Muscle of leg (tissue), 11 donors: ENCODE measurements around the gene RPS6KB1. TPM values are rescaled to one million over a fixed set of nuclear protein-coding genes. Genes with fewer than 3 reads are reported as not detected.
"Not testable (repeated sequence)": the region's sequence is repeated elsewhere in the genome, so short reads cannot be mapped to it uniquely, and the experiment has no call there.

Experiments used
- DNase-seq: peaks from one replicate; pipeline ENCODE4 v3.0.0; 2013
- H3K27ac ChIP-seq: one replicate; pipeline ENCODE4 v1.5.1; 2013; ENCODE audit warnings: mild to moderate bottlenecking, low read length, control low read depth
- H3K27me3 ChIP-seq: one replicate; pipeline ENCODE4 v1.6.1; 2013; ENCODE audit warnings: low read length; ENCODE audit not compliant: control insufficient read depth, insufficient read depth
- H3K36me3 ChIP-seq: one replicate; pipeline ENCODE4 v1.6.1; 2013; ENCODE audit warnings: low read length; ENCODE audit not compliant: control insufficient read depth, insufficient read depth
- H3K4me1 ChIP-seq: one replicate; pipeline ENCODE4 v1.6.1; 2013; ENCODE audit warnings: low read length; ENCODE audit not compliant: control insufficient read depth, insufficient read depth
- H3K4me3 ChIP-seq: one replicate; pipeline ENCODE4 v1.5.1; 2013; ENCODE audit warnings: low read length, control low read depth
- H3K9me3 ChIP-seq: replicated peaks from 2 replicates; pipeline ENCODE4 v1.6.1; 2013; ENCODE audit warnings: low read depth, low read length; ENCODE audit not compliant: control insufficient read depth
- WGBS: methylation state at CpG from one replicate; pipeline ENCODE4 v1.1.5; 2013; ENCODE audit warnings: missing lambda C conversion rate; ENCODE audit not compliant: insufficient coverage; 5-methylcytosine and 5-hydroxymethylcytosine counted together
- polyA plus RNA-seq, 8 donors: library from polyadenylated mRNA; unstranded; fragments of 120-200 nt; gene quantifications; one replicate each; pipeline versions ENCODE4 v1.2.1 to v1.2.3, GENCODE V29; 2013; ENCODE audit warnings: inconsistent platforms in 1 of 8, low replicate concordance in 1 of 8; ENCODE audit not compliant: insufficient read length in 8 of 8, insufficient read depth in 1 of 8
- total RNA-seq: library from RNA; stranded (reverse); fragments of 120-200 nt; gene quantifications from one replicate; pipeline ENCODE4 v1.2.4, GENCODE V29; 2013

The RPS6KB1 gene
- total and polyA plus RNA-seq, 9 donors: 29.4 to 38.5 (median 34.0) TPM

DNA sequence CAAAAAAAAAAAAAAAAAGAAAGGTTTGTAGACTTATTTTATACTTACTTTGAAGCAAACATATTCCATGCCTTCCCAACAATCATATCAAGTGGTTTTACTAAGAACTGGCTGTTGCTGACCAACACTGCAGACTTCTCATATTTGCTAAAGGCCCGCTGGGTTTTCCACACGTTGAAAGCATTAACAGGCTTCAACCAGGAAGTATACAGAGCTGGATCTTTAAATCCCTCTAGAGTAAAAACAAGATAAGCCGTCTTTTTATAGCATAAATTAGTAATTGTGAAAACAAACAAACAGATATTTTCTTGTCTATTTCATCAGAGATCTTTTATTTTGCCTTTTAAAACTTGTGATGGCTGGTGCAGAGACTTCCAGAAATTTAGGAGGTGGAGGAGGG is 29.3 kb upstream of the RPS6KB1 start:
- WGBS: no CpG with 5 or more reads among the region's 3 CpGs
- H3K27ac ChIP-seq: no peak overlapping the region
- H3K36me3 ChIP-seq: peaks cover 13% of the 10 kb centered on the region

DNA sequence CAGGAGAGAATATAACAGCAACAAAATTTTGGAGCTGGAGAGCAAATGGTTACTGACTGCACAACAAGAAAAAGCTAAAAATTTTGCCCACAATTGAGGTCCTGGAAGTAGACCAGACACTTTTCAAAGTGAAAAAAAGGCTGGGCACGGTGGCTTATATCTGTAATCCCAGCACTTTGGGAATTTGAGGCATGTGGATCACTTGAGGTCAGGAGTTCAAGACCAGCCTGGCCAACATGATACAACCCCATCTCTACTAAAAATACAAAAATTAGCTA is 23.0 kb upstream of the RPS6KB1 start:
- Histone ChIP-seq H3K9me3 (no peaks in the 10 kb centered on the region), H3K27me3 (no peaks in the 10 kb centered on the region), H3K36me3 (peaks cover 8% of the 10 kb centered on the region), H3K27ac (no peak overlapping the region), H3K4me3 (no peak overlapping the region), H3K4me1 (no peaks in the 10 kb centered on the region)
- no peak for DNase-seq
- no CpG with 5 or more reads among the region's 1 CpG for WGBS

More for the DNA sequence above, 29.3 kb upstream of the RPS6KB1 start:
- Histone ChIP-seq H3K4me1 (no peaks in the 10 kb centered on the region), H3K4me3 (no peak overlapping the region), H3K9me3 (no peaks in the 10 kb centered on the region), H3K27me3 (no peaks in the 10 kb centered on the region)
- peak; percentile 67 for DNase-seq

DNA sequence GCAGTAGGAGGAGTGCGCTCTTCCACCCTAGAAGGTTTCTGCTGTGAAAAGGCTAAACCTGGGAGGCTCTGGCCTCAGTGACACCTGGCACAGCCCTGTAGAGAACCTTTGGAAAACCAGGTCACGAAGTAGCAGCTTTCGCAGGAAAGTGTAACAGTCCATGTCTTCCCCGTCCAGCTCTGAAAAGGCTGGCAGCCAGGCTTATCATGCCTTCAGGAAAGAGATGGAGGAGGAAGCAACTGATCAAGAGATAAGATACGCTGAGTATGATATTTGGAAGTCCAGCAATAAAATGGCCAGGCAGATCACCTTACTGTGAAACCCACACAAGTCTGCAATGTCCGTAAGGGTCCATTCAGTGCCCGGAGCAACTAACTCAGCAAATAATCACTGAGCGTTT is 22.4 kb upstream of the RPS6KB1 start:
- Histone ChIP-seq H3K27ac (no peak overlapping the region), H3K9me3 (no peaks in the 10 kb centered on the region), H3K4me1 (no peaks in the 10 kb centered on the region), H3K27me3 (no peaks in the 10 kb centered on the region), H3K4me3 (no peak overlapping the region), H3K36me3 (peaks cover 11% of the 10 kb centered on the region)
- DNase-seq: no peak
- 95% methylated on average over 4 of the region's 8 CpGs for WGBS

DNA sequence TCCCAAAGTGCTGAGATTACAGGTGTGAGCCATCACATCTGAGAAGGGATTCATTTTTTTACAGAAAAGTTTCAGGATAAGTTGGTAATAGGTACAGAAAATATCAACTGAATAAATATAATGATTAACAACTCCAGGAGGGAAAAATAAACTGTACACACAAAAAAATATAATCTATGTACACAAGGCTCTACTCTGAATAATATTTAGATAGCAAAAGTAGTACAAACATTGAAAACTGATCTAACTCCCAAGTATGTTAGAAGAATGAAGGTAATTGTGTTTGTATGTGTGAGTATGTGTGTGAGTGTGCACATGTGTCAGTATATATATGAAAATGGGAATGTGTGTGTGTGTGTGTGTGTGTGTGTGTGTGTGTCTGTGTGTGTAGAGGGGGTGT is 20.6 kb upstream of the RPS6KB1 start:
- H3K9me3 ChIP-seq: no peaks in the 10 kb centered on the region
- no peak overlapping the region for H3K4me3 ChIP-seq
- peaks cover 19% of the 10 kb centered on the region for H3K36me3 ChIP-seq

DNA sequence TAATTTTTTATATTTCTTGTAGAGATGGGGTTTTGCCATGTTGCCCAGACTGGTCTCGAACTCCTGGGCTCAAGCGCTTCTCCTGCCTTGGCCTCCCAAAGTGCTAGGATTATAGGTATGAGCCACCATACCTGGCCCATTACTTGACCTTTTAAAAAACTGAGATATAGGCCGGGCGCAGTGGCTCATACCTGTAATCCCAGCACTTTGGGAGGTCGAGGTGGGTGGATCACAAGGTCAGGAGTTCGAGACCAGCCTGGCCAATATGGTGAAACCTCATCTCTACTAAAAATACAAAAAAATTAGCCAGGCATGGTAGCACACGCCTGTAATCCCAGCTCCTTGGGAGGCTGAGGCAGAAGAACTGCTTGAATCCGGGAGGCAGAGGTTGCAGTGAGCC is 19.5 kb upstream of the RPS6KB1 start:
- H3K27ac ChIP-seq, H3K9me3 ChIP-seq, DNase-seq, H3K4me3 ChIP-seq, H3K27me3 ChIP-seq, H3K4me1 ChIP-seq: not testable (repeated sequence)
- 100% methylated on average over 1 of the region's 8 CpGs for WGBS
- H3K36me3 ChIP-seq: peaks cover 24% of the 10 kb centered on the region

More for the DNA sequence above, 20.6 kb upstream of the RPS6KB1 start:
- DNase-seq: no peak
- no peaks in the 10 kb centered on the region for H3K27me3 ChIP-seq
- no peak overlapping the region for H3K27ac ChIP-seq
- no peaks in the 10 kb centered on the region for H3K4me1 ChIP-seq

DNA sequence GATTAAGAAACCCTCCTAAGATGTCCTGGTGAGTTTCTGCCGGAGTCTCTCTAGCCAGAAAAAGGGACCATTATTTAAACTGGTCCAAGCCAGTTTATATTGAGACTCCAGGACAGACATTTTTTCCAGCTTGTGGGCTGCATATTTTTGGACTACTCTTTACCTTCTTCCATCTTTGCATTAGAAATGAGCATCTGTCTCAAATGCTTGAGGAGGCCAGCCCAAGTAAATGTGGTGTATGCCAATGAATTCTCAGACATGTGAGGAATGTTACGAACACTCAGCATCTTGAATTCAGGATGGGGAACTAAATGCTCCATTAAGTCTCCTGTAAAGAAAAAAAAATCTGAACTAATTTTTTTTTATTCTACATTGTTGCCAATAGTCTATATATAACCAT is 18.5 kb upstream of the RPS6KB1 start:
- H3K27me3 ChIP-seq: no peaks in the 10 kb centered on the region
- no peak overlapping the region for H3K4me3 ChIP-seq
- 75% methylated on average over 1 of the region's 2 CpGs for WGBS
- no peaks in the 10 kb centered on the region for H3K9me3 ChIP-seq
- peak; percentile 53 for DNase-seq
- H3K36me3 ChIP-seq: peaks cover 27% of the 10 kb centered on the region
- no peak overlapping the region for H3K27ac ChIP-seq
- no peaks in the 10 kb centered on the region for H3K4me1 ChIP-seq

DNA sequence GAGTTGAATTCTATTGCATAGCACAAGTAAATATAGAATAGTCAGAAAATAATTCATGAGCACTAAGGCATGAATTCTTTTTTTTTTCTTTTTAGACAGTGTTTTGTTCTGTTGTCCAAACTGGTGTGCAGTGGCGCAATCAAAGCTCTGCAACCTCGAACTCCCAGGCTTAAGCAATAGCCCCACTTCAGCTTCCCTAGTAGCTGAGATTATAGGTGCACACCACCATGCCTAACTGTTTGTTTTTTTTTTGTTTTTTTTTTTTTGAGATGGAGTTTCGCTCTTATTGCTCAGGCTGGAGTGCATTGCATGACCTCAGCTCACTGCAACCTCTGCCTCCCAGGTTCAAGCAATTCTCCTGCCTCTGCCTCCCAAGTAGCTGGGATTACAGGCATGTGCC is 16.8 kb upstream of the RPS6KB1 start:
- WGBS: no CpG with 5 or more reads among the region's 3 CpGs
- Histone ChIP-seq H3K36me3 (peaks cover 31% of the 10 kb centered on the region), H3K9me3 (no peaks in the 10 kb centered on the region), H3K4me3 (no peak overlapping the region), H3K27ac (no peak overlapping the region), H3K4me1 (no peaks in the 10 kb centered on the region), H3K27me3 (no peaks in the 10 kb centered on the region)
- DNase-seq: no peak

DNA sequence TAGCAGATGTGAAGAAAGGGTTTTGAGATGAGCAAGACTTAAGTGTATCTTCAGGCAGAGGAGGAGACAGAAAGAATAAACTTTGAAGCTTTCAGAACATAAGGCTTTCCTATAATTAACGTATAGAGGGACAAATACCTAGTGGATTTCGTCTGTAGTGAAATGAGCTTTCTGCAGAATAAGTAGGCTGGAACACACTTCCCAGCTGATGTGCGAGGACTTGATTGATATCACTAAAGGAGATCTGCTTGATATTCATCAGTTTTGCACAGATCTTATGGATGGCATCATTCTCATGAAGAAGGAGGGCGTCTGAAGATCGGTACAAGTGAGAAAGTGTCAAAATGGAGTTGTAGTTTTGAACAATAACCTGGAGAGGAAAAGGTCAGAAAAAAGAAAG is 15.0 kb upstream of the RPS6KB1 start:
- no peak overlapping the region for H3K4me3 ChIP-seq
- no peak overlapping the region for H3K27ac ChIP-seq
- whole genome bisulfite sequencing: 87% methylated on average over 4 of the region's 5 CpGs
- no peaks in the 10 kb centered on the region for H3K4me1 ChIP-seq
- peaks cover 28% of the 10 kb centered on the region for H3K36me3 ChIP-seq
- DNase-seq: no peak
- H3K9me3 ChIP-seq: no peaks in the 10 kb centered on the region
- no peaks in the 10 kb centered on the region for H3K27me3 ChIP-seq

DNA sequence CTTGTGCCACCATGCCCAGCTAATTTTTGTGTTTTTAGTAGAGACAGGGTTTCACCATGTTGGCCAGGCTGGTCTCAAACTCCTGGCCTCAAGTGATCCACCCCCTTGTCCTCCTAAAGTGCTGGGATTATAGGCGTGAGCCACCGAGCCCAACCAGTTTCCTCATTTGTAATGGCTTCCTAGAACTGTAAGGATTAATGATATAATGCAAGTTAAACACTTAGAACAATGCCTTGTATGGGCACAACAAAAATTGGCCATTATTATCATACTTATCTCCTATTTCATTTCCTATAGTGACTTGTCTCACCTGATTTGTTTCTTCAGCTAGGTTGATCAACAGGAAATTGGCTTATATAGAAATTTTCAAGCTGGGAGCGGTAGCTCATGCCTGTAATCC is 14.3 kb upstream of the RPS6KB1 start:
- H3K4me3 ChIP-seq: no peak overlapping the region
- H3K27me3 ChIP-seq: no peaks in the 10 kb centered on the region
- H3K27ac ChIP-seq: no peak overlapping the region
- no peaks in the 10 kb centered on the region for H3K9me3 ChIP-seq
- WGBS: no CpG with 5 or more reads among the region's 3 CpGs
- no peaks in the 10 kb centered on the region for H3K4me1 ChIP-seq
- DNase-seq: no peak
- peaks cover 30% of the 10 kb centered on the region for H3K36me3 ChIP-seq

DNA sequence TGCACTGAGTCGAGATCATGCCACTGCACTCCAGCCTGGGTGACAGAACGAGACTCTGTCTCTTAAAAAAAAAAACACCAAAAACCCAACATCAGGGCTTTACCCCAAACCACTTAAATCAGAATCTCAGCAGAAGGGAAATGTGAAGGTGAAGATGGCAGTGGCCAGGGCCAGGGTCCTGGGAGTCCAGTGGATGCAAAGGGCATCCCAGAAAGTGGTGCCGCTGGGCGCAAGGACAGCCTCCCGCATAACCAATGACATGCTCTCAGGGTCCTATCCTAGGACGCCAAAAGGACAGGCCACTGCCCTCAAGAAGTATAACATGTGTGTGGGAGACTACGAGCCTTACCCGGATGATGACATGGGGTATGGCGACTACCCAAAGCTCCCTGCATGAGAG is 8.1 kb upstream of the RPS6KB1 start:
- H3K36me3 ChIP-seq: peaks cover 26% of the 10 kb centered on the region
- H3K27ac ChIP-seq: no peak overlapping the region
- peaks cover 3% of the 10 kb centered on the region for H3K4me1 ChIP-seq
- no peaks in the 10 kb centered on the region for H3K27me3 ChIP-seq
- 92% methylated on average over 7 of the region's 9 CpGs for WGBS
- DNase-seq: no peak
- H3K9me3 ChIP-seq: no peaks in the 10 kb centered on the region
- no peak overlapping the region for H3K4me3 ChIP-seq

DNA sequence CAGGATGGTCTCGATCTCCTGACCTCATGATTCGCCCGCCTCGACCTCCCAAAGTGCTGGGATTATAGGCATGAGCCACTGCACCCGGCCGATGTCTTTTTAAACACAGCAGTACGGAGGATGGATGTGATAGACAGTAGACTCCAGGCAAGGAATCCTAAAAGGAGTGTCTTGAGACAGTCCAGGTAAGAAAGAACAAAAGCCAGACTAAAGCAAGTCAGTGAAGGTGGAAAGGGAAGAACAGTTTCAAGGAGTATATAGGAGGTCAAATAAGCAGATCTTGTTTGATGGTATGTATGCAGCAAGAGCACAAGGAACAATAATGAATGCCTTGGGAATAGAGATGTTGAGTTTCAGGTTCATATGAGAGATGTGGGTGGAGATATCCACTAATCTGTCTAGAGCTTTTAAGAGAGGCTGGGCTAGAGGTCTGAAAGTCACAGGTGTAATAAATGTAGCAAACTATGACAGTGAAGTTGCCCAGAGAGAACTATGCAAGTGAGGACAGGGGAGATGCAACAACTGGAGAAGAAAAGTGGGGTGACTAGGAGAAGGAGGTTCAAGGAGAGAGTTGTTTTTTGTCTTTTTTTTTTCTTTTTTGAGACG is 4.7 kb upstream of the RPS6KB1 start:
- Histone ChIP-seq H3K9me3 (no peaks in the 10 kb centered on the region), H3K4me3 (no peak overlapping the region), H3K27me3 (no peaks in the 10 kb centered on the region), H3K27ac (no peak overlapping the region), H3K36me3 (peaks cover 31% of the 10 kb centered on the region), H3K4me1 (peaks cover 9% of the 10 kb centered on the region)
- DNase-seq: no peak
- 96% methylated on average over 7 of the region's 8 CpGs for WGBS
